Endothelial cell of umbilical vein (primary cell): ENCODE data around the gene ITSN1.

Experiments
- CTCF ChIP-seq, 2 donors: IDR thresholded peaks; 1 replicate in 1 of 2; 2 replicates in 1 of 2; pipeline ENCODE4 v1.5.1; 2011; ENCODE audit warnings: low read length in 2 of 2, mild to moderate bottlenecking in 2 of 2, moderate library complexity in 2 of 2, control low read depth in 1 of 2, inconsistent platforms in 1 of 2, low read depth in 1 of 2; ENCODE audit not compliant: insufficient read depth in 1 of 2; ENCODE audit errors: extremely low read depth in 1 of 2
- EZH2 ChIP-seq: IDR thresholded peaks from 2 replicates; pipeline ENCODE4 v1.6.1; 2012; ENCODE audit warnings: borderline replicate concordance, low read depth, mild to moderate bottlenecking, moderate library complexity, low read length, inconsistent platforms; ENCODE audit not compliant: severe bottlenecking
- GATA2 ChIP-seq: IDR thresholded peaks from 2 replicates; pipeline ENCODE4 v1.7.0; 2011; ENCODE audit warnings: low read depth, mild to moderate bottlenecking, moderate library complexity, mixed read lengths, low read length; ENCODE audit not compliant: insufficient read length, insufficient read depth
- MAX ChIP-seq: IDR thresholded peaks from 2 replicates; pipeline ENCODE4 v1.6.1; 2011; ENCODE audit not compliant: insufficient read depth, insufficient read length
- MYC ChIP-seq: IDR thresholded peaks from one replicate; pipeline ENCODE4 v1.6.1; 2011; ENCODE audit warnings: mild to moderate bottlenecking, low read depth, low read length
- POLR2A ChIP-seq: IDR thresholded peaks from 2 replicates; pipeline ENCODE4 v1.6.1; 2012; ENCODE audit warnings: low read depth, mild to moderate bottlenecking, control low read depth, low read length
- POLR2AphosphoS5 ChIP-seq: IDR thresholded peaks from 2 replicates; pipeline ENCODE4 v1.6.1; 2012; ENCODE audit warnings: low read depth, mild to moderate bottlenecking, control low read depth, low read length, moderate library complexity; ENCODE audit not compliant: insufficient read depth

- no peak for TF ChIP-seq CTCF (IDR thresholded peaks at IDR 0.05; ENCODE audit: extremely low read depth in 1 of 2, insufficient read depth in 1 of 2, low read depth in 1 of 2, low read length in 2 of 2)
- TF ChIP-seq EZH2: no peak
- no peak for TF ChIP-seq POLR2A
- TF ChIP-seq GATA2: no peak
- TF ChIP-seq MYC: no peak
- TF ChIP-seq MAX: no peak
- no peak for TF ChIP-seq POLR2AphosphoS5
Measured at GRCh38 chr21:33881689-33882440, 239.6 kb downstream of the ITSN1 start.
